ENCODE results near the gene KCNMB2.

Gene KCNMB2

GRCh38 chr3:178765472-178765871 lies 229.2 kb downstream of the KCNMB2 start:
- H3K27ac ChIP-seq: no peak overlapping the region
- H3K9me3 ChIP-seq: no peaks in the 10 kb centered on the region
- H3K4me1 ChIP-seq (ENCODE audit: control insufficient read depth in 1 of 2, insufficient read depth in 1 of 2, low read depth in 1 of 2, low read length in 1 of 2): no peaks in the 10 kb centered on the region
- H3K4me3 ChIP-seq (ENCODE audit: low read depth in 1 of 2, low read length in 1 of 2): no peak overlapping the region
- TF ChIP-seq CTCF (IDR thresholded peaks at IDR 0.05): no peak
- H3K27me3 ChIP-seq: no peaks in the 10 kb centered on the region
- no peaks in the 10 kb centered on the region for H3K36me3 ChIP-seq

- no peaks in the 10 kb centered on the region for H3K4me1 ChIP-seq (ENCODE audit: control insufficient read depth in 1 of 2, insufficient read depth in 1 of 2, low read depth in 1 of 2, low read length in 1 of 2)
- no peak for TF ChIP-seq CTCF (IDR thresholded peaks at IDR 0.05)
- H3K9me3 ChIP-seq: no peaks in the 10 kb centered on the region
- no peak overlapping the region for H3K4me3 ChIP-seq (ENCODE audit: low read depth in 1 of 2, low read length in 1 of 2)
- no peak overlapping the region for H3K27ac ChIP-seq
- no peaks in the 10 kb centered on the region for H3K36me3 ChIP-seq
- no peaks in the 10 kb centered on the region for H3K27me3 ChIP-seq
Observed at GRCh38 chr3:178767581-178767980, 231.3 kb downstream of the KCNMB2 start.

GRCh38 chr3:178768072-178768864 lies 232.0 kb downstream of the KCNMB2 start:
- no peak overlapping the region for H3K27ac ChIP-seq
- TF ChIP-seq CTCF (IDR thresholded peaks at IDR 0.05): no peak
- no peaks in the 10 kb centered on the region for H3K9me3 ChIP-seq
- no peaks in the 10 kb centered on the region for H3K4me1 ChIP-seq (ENCODE audit: control insufficient read depth in 1 of 2, insufficient read depth in 1 of 2, low read depth in 1 of 2, low read length in 1 of 2)
- H3K36me3 ChIP-seq: no peaks in the 10 kb centered on the region
- no peak overlapping the region for H3K4me3 ChIP-seq (ENCODE audit: low read depth in 1 of 2, low read length in 1 of 2)
- H3K27me3 ChIP-seq: no peaks in the 10 kb centered on the region

GRCh38 chr3:178771511-178771910 lies 235.3 kb downstream of the KCNMB2 start:
- Histone ChIP-seq H3K27ac (no peak overlapping the region), H3K4me3 (ENCODE audit: low read depth in 1 of 2, low read length in 1 of 2) (no peak overlapping the region), H3K9me3 (no peaks in the 10 kb centered on the region), H3K4me1 (ENCODE audit: control insufficient read depth in 1 of 2, insufficient read depth in 1 of 2, low read depth in 1 of 2, low read length in 1 of 2) (no peaks in the 10 kb centered on the region), H3K27me3 (no peaks in the 10 kb centered on the region), H3K36me3 (no peaks in the 10 kb centered on the region)
- no peak for TF ChIP-seq CTCF (IDR thresholded peaks at IDR 0.05)

GRCh38 chr3:178772746-178773145 lies 236.5 kb downstream of the KCNMB2 start:
- no peaks in the 10 kb centered on the region for H3K27me3 ChIP-seq
- no peaks in the 10 kb centered on the region for H3K36me3 ChIP-seq
- no peak overlapping the region for H3K4me3 ChIP-seq (ENCODE audit: low read depth in 1 of 2, low read length in 1 of 2)
- no peak overlapping the region for H3K27ac ChIP-seq
- TF ChIP-seq CTCF (IDR thresholded peaks at IDR 0.05): no peak
- no peaks in the 10 kb centered on the region for H3K4me1 ChIP-seq (ENCODE audit: control insufficient read depth in 1 of 2, insufficient read depth in 1 of 2, low read depth in 1 of 2, low read length in 1 of 2)
- no peaks in the 10 kb centered on the region for H3K9me3 ChIP-seq
